Stimulated activated CD4-positive, alpha-beta T cell treated with anti-CD3 and anti-CD28 coated beads, Interleukin-15, amount 100 ng/mL, for 24 hours (primary cell): ENCODE results near the gene SMARCAD1.
"Not testable (repeated sequence)": the region's sequence is repeated elsewhere in the genome, so short reads cannot be mapped to it uniquely, and the experiment has no call there.

Experiments used
- DNase-seq: peaks from one replicate; pipeline ENCODE4 v3.0.0-alpha.2; 2020

The SMARCAD1 gene

DNA sequence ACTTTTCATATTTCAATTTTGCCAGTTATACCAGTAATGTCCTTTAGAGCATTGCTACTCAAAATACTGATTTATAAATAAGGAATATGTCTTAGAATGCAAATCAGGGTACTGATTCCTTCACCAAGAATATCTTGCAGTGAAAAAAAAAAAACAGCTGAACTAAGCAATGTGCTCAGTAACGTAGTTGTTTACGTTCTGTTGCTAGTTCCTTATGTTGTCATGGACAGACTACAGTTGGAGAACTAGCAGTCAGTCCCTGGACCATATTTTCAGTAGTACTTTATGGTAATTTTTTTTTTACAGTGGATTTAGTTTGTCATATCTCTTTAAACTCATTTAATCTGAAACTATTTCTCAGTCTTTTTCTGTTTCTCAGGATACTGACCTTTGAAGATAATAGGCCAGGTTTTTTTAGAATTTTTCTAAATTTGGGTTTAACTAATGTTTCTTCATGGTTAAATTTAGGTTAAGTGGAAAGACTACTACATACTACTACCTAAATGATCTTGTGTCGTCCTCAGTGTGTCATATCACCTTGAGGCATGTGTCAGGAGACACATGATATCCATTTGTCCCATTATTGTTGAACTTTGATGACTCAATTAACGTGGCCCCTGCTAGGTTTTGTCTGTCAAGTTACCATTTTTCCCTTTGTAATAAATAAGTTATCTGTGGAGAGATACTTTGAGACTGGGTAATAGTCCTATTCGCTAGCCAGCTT, 21.0 kb downstream of the SMARCAD1 start:
- no peak for DNase-seq

GRCh38 chr4:94232519-94232918, 24.9 kb downstream of the SMARCAD1 start:
- no peak for DNase-seq

GRCh38 chr4:94235825-94236224, 28.2 kb downstream of the SMARCAD1 start:
- no peak for DNase-seq

DNA sequence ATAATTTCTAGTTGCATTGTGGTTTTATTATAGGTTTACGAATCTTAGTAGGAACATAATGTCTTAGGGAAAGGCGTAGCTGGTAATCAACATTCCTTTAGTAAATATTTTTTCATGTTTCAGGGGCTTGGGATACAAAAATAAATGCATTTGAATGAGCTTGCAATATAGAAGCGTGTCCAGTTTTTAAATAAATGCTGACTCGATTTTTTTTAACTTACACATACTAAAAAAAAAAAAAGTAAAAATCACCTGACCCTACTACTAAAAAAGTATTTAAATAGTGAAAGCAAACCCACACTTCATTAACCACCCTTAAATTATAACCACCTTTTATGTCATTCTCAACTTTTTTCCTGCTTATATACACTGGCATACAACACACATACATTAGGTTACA, 29.6 kb downstream of the SMARCAD1 start:
- no peak for DNase-seq

- DNase-seq = no peak
Observed at GRCh38 chr4:94238160-94238559, 30.5 kb downstream of the SMARCAD1 start.

GRCh38 chr4:94240384-94240783, 32.7 kb downstream of the SMARCAD1 start:
- DNase-seq = no peak

DNA sequence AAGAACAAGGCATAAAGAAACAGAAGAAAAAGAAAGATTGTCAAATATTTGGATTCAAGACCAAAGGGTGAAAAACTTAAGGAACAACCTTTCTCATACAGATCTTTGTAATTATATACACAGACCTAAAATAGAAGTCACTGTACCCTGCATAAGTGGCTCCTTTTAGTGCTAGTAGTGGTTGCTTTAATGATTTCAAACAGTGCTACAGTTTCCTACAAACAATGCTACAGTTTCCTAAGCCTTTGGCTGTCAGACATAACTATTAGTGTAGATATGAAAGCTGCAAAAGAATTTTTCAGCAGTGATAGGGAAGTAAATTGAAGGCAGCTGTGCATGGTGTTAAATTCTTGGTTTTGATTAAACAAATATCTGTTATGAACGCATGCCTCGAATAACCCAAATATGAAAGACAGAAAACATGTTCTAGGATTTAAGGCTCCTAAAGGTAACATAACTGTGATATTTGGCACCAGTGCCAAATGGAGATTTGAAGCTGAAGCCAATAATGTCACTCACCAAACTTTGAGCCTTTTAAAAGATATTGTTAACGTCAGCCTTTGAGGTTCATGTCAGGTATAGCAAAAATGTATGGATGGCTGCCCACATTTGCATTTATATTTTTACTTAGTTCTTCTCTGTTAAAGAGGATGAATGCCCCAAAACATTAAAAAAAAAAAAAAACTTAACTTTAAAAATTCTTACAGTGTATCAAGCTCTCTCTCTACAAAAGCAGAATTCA, 36.6 kb downstream of the SMARCAD1 start:
- DNase-seq = no peak

GRCh38 chr4:94244829-94245185, 37.1 kb downstream of the SMARCAD1 start:
- no peak for DNase-seq

DNA sequence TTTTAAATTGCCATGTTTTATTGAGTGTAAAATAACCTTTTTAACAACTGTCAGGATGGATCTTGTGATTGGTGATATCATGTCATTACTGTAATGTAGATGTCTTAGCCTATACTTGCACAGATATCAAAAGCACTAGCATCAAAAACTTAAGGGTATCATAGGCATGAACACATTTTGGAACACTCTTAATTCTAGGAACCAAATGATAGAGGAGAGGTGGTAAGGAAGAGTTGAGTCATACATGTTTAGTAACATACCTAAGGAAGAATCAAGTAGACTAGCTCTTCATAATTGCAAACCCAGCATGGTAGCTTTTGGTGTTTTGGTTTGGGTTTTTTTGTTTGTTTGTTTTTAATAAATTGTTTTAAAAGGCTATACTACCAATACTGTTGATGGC, 43.4 kb downstream of the SMARCAD1 start:
- no peak for DNase-seq

DNA sequence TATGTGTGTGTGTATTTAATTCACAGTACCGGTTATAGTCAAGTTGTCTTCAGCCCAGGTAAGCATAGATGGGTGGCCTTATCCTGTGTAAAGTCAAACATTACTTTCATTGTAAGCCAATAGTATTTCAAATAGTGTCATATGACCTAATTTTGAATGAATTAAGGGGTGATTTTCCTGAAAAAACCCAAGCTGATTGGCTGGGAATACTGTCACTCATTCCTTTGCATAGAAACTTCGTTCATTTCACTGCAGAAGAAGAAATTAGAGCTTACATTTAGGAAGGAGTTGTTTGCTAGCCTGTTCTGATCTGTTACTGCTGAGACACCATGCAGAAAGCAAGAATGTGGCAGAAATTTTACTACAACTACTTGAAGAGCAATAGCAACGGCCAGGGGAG, 45.4 kb downstream of the SMARCAD1 start:
- no peak for DNase-seq

DNA sequence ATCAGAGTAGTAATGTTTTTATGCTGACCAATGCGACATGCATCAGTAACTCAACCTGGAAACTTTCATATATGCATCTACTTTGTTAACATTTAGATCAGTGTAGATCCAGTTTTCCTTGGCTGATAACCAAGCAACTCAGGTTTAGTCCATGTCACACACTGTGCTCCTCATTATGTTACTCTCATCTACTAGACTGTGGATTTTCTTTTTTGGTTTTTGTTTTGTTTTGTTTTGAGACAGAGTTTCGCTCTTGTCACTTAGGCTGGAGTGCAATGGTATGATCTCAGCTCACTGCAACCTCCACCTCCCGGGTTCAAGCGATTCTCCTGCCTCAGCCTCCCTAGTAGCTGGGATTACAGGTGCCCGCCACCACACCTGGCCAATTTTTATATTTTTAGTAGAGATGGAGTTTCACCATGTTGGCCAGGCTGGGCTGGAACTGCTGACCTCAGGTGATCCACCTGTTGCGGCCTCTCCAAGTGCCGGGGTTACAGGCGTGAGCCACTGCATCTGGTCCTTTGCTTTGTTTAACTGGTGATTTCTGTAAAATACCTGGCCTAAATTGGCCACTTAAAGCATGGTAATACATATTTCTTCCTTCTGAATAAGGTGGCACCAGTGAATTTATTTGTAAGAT, 48.6 kb downstream of the SMARCAD1 start:
- no peak for DNase-seq

DNA sequence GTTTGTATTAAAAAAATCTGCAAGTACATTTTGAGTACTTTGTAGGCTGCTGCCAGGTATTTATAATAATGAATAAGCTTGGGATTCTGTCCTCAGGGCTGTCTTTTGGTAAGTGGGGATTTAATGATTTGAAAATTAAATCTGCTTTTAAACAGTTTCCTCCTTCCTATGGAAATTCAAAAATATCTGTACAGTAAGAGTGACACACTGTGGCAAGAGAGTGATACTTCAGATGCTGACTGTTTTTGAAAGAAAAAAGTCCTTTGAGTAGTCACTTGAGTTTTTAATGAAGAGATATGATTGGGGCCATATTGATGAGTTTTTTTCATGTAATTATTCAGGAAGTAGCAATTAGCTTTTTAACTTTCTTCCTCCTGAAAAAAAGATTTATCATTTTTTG, 49.2 kb downstream of the SMARCAD1 start:
- no peak for DNase-seq

DNA sequence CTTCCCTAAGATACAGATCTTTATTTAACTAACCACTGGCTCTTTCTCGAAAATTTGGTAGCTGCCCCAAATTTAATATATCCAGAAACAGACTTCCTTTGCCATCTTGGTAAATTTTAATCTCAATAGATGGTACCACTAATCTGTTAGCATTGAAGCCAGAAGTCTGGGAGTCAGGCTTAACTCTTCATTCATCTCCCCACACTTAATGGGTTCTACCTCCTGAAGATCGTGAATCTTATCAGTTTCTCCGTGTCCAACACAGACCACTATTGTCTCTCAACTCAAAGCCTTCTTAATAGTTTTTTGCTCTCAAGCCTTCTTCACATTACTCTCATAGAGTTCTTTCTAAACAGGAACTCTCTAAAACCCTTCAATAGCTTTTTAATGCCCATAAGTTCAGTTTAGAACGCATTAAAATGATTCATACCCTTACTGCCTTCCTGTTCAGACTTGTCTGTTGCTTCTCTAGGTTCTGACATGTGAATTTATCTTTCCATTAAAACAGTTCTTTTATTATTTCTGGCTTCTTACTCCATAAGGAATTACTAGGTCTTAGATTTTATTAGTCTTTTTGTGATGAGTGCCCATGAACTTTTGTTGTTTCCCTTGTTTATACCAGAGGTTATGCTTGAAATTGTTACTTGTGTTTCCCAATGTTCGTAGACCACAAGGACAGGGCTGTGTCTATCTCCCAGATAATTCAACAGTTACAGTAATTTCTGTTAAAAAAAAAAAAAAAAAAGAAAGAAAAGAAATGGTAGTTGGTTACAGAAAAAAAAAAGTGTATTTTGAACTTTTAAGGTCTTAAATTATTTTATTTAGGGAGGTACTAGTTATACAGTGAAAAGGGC, 54.7 kb downstream of the SMARCAD1 start:
- DNase-seq = no peak

- no peak for DNase-seq
Observed at GRCh38 chr4:94267037-94267436, 59.4 kb downstream of the SMARCAD1 start.

GRCh38 chr4:94271248-94271647, 63.6 kb downstream of the SMARCAD1 start:
- DNase-seq = no peak

- DNase-seq = no peak
Observed at GRCh38 chr4:94274912-94275311, 67.2 kb downstream of the SMARCAD1 start.

- no peak for DNase-seq
Observed at GRCh38 chr4:94276204-94276603, 68.5 kb downstream of the SMARCAD1 start.

GRCh38 chr4:94277534-94277933, 69.9 kb downstream of the SMARCAD1 start:
- no peak for DNase-seq

DNA sequence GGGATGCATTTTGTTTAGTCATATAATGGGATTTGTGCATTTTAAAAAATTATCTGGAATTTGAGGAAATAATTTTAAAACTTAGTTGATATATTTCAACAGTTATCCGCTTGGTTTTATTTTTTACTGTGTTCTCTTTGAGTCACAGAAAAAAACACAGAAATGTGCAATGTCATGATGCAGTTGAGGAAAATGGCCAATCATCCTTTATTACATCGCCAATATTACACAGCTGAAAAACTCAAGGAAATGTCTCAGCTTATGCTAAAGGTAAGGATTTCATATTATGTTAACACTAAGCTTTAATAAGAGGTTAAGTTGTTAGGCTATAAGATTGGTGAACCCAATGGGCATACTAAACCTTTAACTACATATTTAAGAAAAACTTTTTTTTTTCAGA, 71.1 kb downstream of the SMARCAD1 start:
- no peak for DNase-seq

- DNase-seq = no peak
Observed at GRCh38 chr4:94284889-94285288, 77.2 kb downstream of the SMARCAD1 start.

DNA sequence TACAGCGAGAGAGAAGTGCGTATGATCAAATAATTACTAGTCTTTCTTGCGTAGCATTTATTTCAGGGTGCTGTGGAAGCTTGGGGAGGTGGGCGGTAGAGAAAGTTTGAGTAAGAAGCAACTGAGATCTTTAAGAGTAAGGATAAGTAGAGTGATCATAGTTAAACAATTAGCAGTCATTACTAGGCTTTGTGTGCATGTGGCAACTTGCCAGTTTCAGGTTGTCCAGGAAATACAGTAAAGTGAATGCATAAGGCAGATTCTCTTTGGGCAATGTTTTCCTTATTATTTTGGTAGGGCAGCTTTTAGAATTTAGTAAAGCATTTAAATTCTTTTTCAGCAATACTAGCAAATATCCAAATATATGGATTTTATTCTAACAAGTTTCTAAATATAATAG, 78.0 kb downstream of the SMARCAD1 start:
- DNase-seq = no peak

GRCh38 chr4:94290245-94290644, 82.6 kb downstream of the SMARCAD1 start:
- no peak for DNase-seq

DNA sequence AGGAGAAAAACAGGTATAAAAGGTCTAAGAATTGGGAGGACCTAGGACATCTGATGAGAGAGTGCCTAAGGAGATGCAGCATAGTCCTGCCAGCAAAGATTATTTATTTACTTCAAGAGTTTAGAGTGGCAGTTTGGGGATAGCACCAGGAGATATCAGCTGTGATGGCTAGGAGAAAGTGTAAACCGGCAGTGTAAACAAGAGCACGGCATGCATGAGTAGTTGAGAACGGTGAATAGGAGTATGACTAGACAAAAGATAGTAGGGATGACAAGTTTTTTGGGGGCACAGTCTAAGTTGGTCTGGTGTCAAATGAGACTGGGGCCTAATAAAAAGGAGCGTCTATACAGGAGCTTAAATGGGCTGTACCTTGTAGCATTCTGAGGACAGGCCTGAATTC, 86.3 kb downstream of the SMARCAD1 start:
- not testable (repeated sequence) for DNase-seq
